GM23338 (cell line): ENCODE results near the gene CRYZL1. TPM values are rescaled to one million over a fixed set of nuclear protein-coding genes. Genes with fewer than 3 reads are reported as not detected.

Source experiments
- ATAC-seq: fragments of 200-7000 bp; cut with Tn5 transposase; 3 replicates; pipeline ENCODE4 v1.9.1; 2020
- DNase-seq: peaks from one replicate; pipeline ENCODE4 v3.0.0-alpha.2; 2015; ENCODE audit warnings: low spot score
- H2AFZ ChIP-seq: fragments of 200-600 bp; sonication (generic); 2 replicates; pipeline ENCODE4 v1.8.0; 2016; ENCODE audit warnings: antibody characterized with exemption, mild to moderate bottlenecking, moderate library complexity
- H3F3A ChIP-seq: fragments of 200-600 bp; sonication (generic); replicated peaks from 2 replicates; pipeline ENCODE4 v1.8.0; 2017; ENCODE audit warnings: antibody characterized with exemption, mixed run types, low read depth
- H3K27ac ChIP-seq: fragments of 200-600 bp; sonication (generic); 2 replicates; pipeline ENCODE4 v1.6.1; 2016; ENCODE audit warnings: low read depth
- H3K27me3 ChIP-seq: fragments of 200-600 bp; sonication (generic); 2 replicates; pipeline ENCODE4 v1.8.0; 2016; ENCODE audit warnings: mild to moderate bottlenecking, mixed run types, moderate library complexity; ENCODE audit not compliant: insufficient read depth
- H3K36me3 ChIP-seq: fragments of 200-600 bp; sonication (generic); 2 replicates; pipeline ENCODE4 v1.8.0; 2016; ENCODE audit warnings: mild to moderate bottlenecking; ENCODE audit not compliant: insufficient read depth
- H3K4me1 ChIP-seq: fragments of 200-600 bp; sonication (generic); 2 replicates; pipeline ENCODE4 v1.8.0; 2016; ENCODE audit warnings: mild to moderate bottlenecking, moderate library complexity; ENCODE audit not compliant: insufficient read depth
- H3K4me2 ChIP-seq: fragments of 200-600 bp; sonication (generic); 2 replicates; pipeline ENCODE4 v1.7.1; 2017; ENCODE audit warnings: mixed run types
- H3K4me3 ChIP-seq: fragments of 200-600 bp; sonication (generic); 2 replicates; pipeline ENCODE4 v1.6.1; 2016; ENCODE audit warnings: mixed run types
- H3K79me2 ChIP-seq: fragments of 200-600 bp; sonication (generic); replicated peaks from 2 replicates; pipeline ENCODE4 v1.8.0; 2017; ENCODE audit warnings: mild to moderate bottlenecking; ENCODE audit not compliant: insufficient read depth
- H3K9me2 ChIP-seq: fragments of 200-600 bp; sonication (generic); 2 replicates; pipeline ENCODE4 v1.8.0; 2017; ENCODE audit not compliant: insufficient read depth
- H4K20me1 ChIP-seq: fragments of 200-600 bp; sonication (generic); replicated peaks from 2 replicates; pipeline ENCODE4 v1.8.0; 2017; ENCODE audit warnings: mild to moderate bottlenecking; ENCODE audit not compliant: insufficient read depth
- H3K27ac Mint-ChIP-seq: 2 replicates; pipeline ENCODE4 v1.8.0; 2020; ENCODE audit warnings: inconsistent platforms, mild to moderate bottlenecking, moderate library complexity, mixed read lengths
- H3K27me3 Mint-ChIP-seq: 3 replicates; pipeline ENCODE4 v1.8.0; 2022; ENCODE audit warnings: low read depth, mild to moderate bottlenecking, moderate library complexity, mixed read lengths, inconsistent platforms; ENCODE audit not compliant: insufficient read depth, poor library complexity
- H3K36me3 Mint-ChIP-seq: 3 replicates; pipeline ENCODE4 v1.8.0; 2021; ENCODE audit warnings: low read depth, mild to moderate bottlenecking, inconsistent platforms, moderate library complexity, mixed read lengths
- H3K4me1 Mint-ChIP-seq: 3 replicates; pipeline ENCODE4 v1.8.0; 2020; ENCODE audit warnings: mild to moderate bottlenecking, inconsistent platforms, mixed read lengths
- H3K4me3 Mint-ChIP-seq: 3 replicates; pipeline ENCODE4 v1.8.0; 2021; ENCODE audit warnings: moderate library complexity, mild to moderate bottlenecking, inconsistent platforms, mixed read lengths
- H3K9me3 Mint-ChIP-seq: 3 replicates; pipeline ENCODE4 v1.8.0; 2020; ENCODE audit warnings: moderate library complexity, mild to moderate bottlenecking, inconsistent platforms, mixed read lengths
- CREB1 ChIP-seq: fragments of 250-450 bp; sonication (Bioruptor Pico); IDR thresholded peaks from 2 replicates; pipeline ENCODE4 v1.5.0; 2020; ENCODE audit warnings: low read depth, mild to moderate bottlenecking, moderate library complexity
- ETS1 ChIP-seq: IDR thresholded peaks from 2 replicates; pipeline ENCODE4 v1.6.1; 2016; ENCODE audit warnings: antibody characterized with exemption
- JUNB ChIP-seq: IDR thresholded peaks from one replicate; pipeline ENCODE4 v1.6.1; 2016; ENCODE audit warnings: antibody characterized with exemption; ENCODE audit not compliant: unreplicated experiment
- NANOG ChIP-seq: IDR thresholded peaks from 2 replicates; pipeline ENCODE4 v1.6.1; 2016; ENCODE audit warnings: antibody characterized with exemption, borderline replicate concordance
- POLR2AphosphoS5 ChIP-seq: IDR thresholded peaks from 2 replicates; pipeline ENCODE4 v1.6.1; 2016; ENCODE audit warnings: antibody characterized with exemption, low read depth
- STAT1 ChIP-seq: IDR thresholded peaks from one replicate; pipeline ENCODE4 v1.6.1; 2016; ENCODE audit warnings: antibody characterized with exemption; ENCODE audit not compliant: unreplicated experiment
- ZNF331 ChIP-seq: fragments of 250-450 bp; sonication (Bioruptor Pico); IDR thresholded peaks from 2 replicates; pipeline ENCODE4 v1.5.0; 2020; ENCODE audit warnings: low read depth, mild to moderate bottlenecking, moderate library complexity
- polyA plus RNA-seq: library from polyadenylated mRNA; unstranded; fragments of >200 nt; fragmentation: Nextera tagmentation; extraction: Ambion mirVana; gene quantifications from 2 replicates; pipeline ENCODE4 v1.2.1, GENCODE V29; 2016
- total RNA-seq: library from RNA; depleted of rRNA; stranded (reverse); fragments of >200 nt; shearing (Covaris generic); gene quantifications from 2 replicates; pipeline ENCODE4 v1.2.3, GENCODE V29; 2014
- TF ChIP-seq, protein P1 (sequence below), 2 experiments: fragments of 200-600 bp in 1 of 2; sonication (generic) in 1 of 2; conservative IDR thresholded peaks; 2 replicates each; pipeline versions ENCODE4 v1.5.1 to v1.6.1; 2016 to 2017; ENCODE audit warnings: antibody characterized with exemption in 2 of 2, low read depth in 2 of 2, mild to moderate bottlenecking in 2 of 2, moderate library complexity in 1 of 2

CRYZL1 gene
- total and polyA plus RNA-seq, 2 experiments from 2014 or later = 23.8 to 40.5 TPM

DNA sequence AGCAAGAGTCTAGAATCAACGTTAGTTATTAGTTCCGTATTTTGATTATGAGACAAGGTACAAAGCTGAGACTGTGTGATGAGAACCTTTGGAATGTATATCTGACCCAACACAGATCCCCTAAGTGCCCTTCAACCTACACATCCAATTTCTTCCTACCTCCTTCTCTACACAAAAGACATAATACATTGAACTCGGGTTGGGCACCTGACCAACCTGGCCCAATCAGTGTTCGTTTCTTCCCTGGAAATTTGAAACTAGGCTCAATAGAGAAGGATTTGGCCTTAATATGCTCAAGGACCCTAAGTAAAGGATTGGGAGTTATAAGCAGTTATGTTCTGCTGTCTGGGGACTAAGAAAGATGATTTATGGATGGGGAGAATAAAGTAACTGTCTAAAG is 12.9 kb upstream of the CRYZL1 start:
- H3K36me3 Mint-ChIP-seq = peaks cover 12% of the 10 kb centered on the region; the same call in 2 of the 3 replicates
- no peak overlapping the region for H3K4me3 Mint-ChIP-seq
- H3K27ac Mint-ChIP-seq = 0 out of 2 replicates have a peak overlapping the region, but pooled peaks have one; percentile 42
- H3K4me1 Mint-ChIP-seq = peaks cover 67% of the 10 kb centered on the region
- H3K27me3 ChIP-seq = no peaks in the 10 kb centered on the region
- no peak for TF ChIP-seq STAT1
- TF ChIP-seq, protein P1, sequence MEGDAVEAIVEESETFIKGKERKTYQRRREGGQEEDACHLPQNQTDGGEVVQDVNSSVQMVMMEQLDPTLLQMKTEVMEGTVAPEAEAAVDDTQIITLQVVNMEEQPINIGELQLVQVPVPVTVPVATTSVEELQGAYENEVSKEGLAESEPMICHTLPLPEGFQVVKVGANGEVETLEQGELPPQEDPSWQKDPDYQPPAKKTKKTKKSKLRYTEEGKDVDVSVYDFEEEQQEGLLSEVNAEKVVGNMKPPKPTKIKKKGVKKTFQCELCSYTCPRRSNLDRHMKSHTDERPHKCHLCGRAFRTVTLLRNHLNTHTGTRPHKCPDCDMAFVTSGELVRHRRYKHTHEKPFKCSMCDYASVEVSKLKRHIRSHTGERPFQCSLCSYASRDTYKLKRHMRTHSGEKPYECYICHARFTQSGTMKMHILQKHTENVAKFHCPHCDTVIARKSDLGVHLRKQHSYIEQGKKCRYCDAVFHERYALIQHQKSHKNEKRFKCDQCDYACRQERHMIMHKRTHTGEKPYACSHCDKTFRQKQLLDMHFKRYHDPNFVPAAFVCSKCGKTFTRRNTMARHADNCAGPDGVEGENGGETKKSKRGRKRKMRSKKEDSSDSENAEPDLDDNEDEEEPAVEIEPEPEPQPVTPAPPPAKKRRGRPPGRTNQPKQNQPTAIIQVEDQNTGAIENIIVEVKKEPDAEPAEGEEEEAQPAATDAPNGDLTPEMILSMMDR (conservative IDR thresholded peaks at IDR 0.05; ENCODE audit: low read depth in 2 of 2) = no peak
- H3K36me3 ChIP-seq = no peaks in the 10 kb centered on the region
- H3K4me2 ChIP-seq = peak overlapping the region; percentile 53
- ATAC-seq (no peak), DNase-seq (no peak)
- H3K27me3 Mint-ChIP-seq = peaks cover 4% of the 10 kb centered on the region
- no peaks in the 10 kb centered on the region for H3K9me2 ChIP-seq
- H3K27ac ChIP-seq = peak overlapping the region; percentile 85; the same call in 1 of the 2 replicates
- H3K4me1 ChIP-seq = peaks cover 31% of the 10 kb centered on the region
- no peak overlapping the region for H2AFZ ChIP-seq
- H3F3A ChIP-seq = no peaks in the 10 kb centered on the region; the same call in 1 of the 2 replicates
- H3K4me3 ChIP-seq = no peak overlapping the region
- peaks cover 100% of the 10 kb centered on the region for H3K79me2 ChIP-seq
- H4K20me1 ChIP-seq = peaks cover 53% of the 10 kb centered on the region
- no peaks in the 10 kb centered on the region for H3K9me3 Mint-ChIP-seq

DNA sequence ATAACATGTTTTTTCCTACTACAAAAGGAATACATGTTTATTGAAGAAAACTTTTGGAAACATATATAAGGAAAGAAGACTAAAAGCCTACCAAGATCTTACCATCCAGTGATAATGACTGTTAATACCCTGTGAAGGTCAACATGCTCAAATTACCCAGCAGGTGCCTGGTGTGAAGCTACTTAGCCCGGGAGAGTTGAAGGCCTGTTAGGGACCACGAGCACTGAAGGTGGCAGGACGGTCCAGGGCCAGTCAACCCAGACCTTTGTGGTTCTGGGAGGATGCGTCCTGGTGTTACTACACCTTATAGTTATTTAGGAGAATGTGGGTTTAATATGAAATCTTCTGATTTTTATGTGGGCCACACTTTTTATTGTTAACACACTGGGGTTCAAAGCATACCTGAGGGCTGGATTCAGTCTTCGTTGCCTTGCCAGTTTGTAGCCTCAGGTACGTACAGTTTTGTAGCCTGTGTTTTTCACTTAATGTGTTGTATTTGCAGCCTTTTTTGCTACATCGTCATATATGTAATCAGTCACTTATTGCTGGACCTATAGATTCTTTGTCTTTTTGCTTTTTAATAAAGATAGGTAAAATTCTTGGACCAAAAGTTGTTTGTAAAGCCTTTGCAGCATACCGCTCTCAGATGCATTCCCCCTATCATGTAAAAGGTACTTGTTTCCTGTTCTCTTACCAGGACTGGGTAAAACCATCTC is 10.6 kb upstream of the CRYZL1 start:
- peak; percentile 47 for DNase-seq
- no peaks in the 10 kb centered on the region for H3K27me3 ChIP-seq
- no peaks in the 10 kb centered on the region for H3K9me2 ChIP-seq
- no peaks in the 10 kb centered on the region for H3K9me3 Mint-ChIP-seq
- no peaks in the 10 kb centered on the region; the same call in 1 of the 2 replicates for H3F3A ChIP-seq
- H4K20me1 ChIP-seq = peaks cover 53% of the 10 kb centered on the region
- no peak overlapping the region for H3K27ac ChIP-seq
- H3K36me3 ChIP-seq = no peaks in the 10 kb centered on the region
- TF ChIP-seq ZNF331 (no peak), ETS1 (no peak), JUNB (no peak), NANOG (no peak), POLR2AphosphoS5 (no peak), STAT1 (no peak), CREB1 (no peak)
- TF ChIP-seq, protein P1 (conservative IDR thresholded peaks at IDR 0.05; ENCODE audit: low read depth in 2 of 2) = no peak
- peaks cover 12% of the 10 kb centered on the region; the same call in 2 of the 3 replicates for H3K36me3 Mint-ChIP-seq
- peaks cover 5% of the 10 kb centered on the region for H3K27me3 Mint-ChIP-seq
- H3K4me1 ChIP-seq = peaks cover 37% of the 10 kb centered on the region
- peaks cover 100% of the 10 kb centered on the region for H3K79me2 ChIP-seq
- H3K4me1 Mint-ChIP-seq = peaks cover 54% of the 10 kb centered on the region
- 0 out of 2 replicates have a peak overlapping the region, but pooled peaks have one; percentile 5 for H3K4me2 ChIP-seq
- H3K27ac Mint-ChIP-seq = no peak overlapping the region
- H3K4me3 ChIP-seq = no peak overlapping the region
- peak; percentile 70 for ATAC-seq
- no peak overlapping the region; the same call in 2 of the 3 replicates for H3K4me3 Mint-ChIP-seq
- H2AFZ ChIP-seq = no peak overlapping the region
